Measurements from ENCODE around the gene RUFY1. TPM values are rescaled to one million over a fixed set of nuclear protein-coding genes. Genes with fewer than 3 reads are reported as not detected.

Gene RUFY1
- total RNA-seq, 2 donors from 2014 or later = 48.7 to 55.6 TPM

DNA sequence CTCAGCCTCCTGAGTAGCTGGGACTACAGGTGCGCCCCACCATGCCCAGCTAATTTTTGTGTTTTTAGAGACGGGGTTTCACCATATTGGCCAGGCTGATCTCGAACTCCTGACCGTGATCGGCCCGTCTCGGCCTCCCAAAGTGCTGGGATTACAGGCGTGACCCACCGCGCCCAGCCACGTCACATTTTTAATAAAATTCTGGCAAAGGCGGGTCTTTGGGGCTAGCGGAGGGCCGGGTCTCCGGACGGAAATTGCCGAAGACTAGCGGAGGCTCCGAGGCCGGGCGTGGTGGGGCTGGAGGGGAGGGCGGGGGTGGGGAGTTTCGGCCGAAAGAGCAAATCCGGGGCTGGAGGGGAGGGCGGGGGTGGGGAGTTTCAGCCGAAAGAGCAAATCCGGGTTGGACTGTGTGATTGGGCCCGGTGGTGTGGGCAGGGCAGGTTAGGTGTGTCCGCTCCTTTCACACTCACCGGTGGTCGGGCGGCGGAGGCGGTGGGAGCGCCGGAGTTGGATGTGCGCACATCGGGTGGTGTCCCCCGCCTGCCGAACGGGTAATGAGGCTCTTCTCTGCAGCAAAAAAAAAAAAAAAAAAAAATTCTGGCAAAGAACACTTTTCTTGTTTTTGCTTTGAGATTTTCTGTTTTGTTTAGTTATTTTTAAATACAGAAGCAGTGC lies 27.1 kb downstream of the RUFY1 start:
- no peak overlapping the region for H3K4me3 ChIP-seq
- no peaks in the 10 kb centered on the region for H3K36me3 ChIP-seq
- no peaks in the 10 kb centered on the region for H3K4me1 ChIP-seq (replicated peaks)
- intact Hi-C loops (cut with DNase I) = no loop called here
- DNase-seq (ENCODE audit: low spot score) = no peak
- TF ChIP-seq POLR2AphosphoS5 (IDR thresholded peaks at IDR 0.05) (no peak), POLR2A (IDR thresholded peaks at IDR 0.05) (no peak)
- TF ChIP-seq, protein P1, sequence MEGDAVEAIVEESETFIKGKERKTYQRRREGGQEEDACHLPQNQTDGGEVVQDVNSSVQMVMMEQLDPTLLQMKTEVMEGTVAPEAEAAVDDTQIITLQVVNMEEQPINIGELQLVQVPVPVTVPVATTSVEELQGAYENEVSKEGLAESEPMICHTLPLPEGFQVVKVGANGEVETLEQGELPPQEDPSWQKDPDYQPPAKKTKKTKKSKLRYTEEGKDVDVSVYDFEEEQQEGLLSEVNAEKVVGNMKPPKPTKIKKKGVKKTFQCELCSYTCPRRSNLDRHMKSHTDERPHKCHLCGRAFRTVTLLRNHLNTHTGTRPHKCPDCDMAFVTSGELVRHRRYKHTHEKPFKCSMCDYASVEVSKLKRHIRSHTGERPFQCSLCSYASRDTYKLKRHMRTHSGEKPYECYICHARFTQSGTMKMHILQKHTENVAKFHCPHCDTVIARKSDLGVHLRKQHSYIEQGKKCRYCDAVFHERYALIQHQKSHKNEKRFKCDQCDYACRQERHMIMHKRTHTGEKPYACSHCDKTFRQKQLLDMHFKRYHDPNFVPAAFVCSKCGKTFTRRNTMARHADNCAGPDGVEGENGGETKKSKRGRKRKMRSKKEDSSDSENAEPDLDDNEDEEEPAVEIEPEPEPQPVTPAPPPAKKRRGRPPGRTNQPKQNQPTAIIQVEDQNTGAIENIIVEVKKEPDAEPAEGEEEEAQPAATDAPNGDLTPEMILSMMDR (IDR thresholded peaks at IDR 0.05) = no peak
- no peaks in the 10 kb centered on the region for H3K9me3 ChIP-seq
- no peaks in the 10 kb centered on the region for H3K27me3 ChIP-seq (replicated peaks; ENCODE audit: insufficient read depth)
- WGBS = 96% methylated on average over 42 of the region's 42 CpGs
- no peak overlapping the region for H3K27ac ChIP-seq

DNA sequence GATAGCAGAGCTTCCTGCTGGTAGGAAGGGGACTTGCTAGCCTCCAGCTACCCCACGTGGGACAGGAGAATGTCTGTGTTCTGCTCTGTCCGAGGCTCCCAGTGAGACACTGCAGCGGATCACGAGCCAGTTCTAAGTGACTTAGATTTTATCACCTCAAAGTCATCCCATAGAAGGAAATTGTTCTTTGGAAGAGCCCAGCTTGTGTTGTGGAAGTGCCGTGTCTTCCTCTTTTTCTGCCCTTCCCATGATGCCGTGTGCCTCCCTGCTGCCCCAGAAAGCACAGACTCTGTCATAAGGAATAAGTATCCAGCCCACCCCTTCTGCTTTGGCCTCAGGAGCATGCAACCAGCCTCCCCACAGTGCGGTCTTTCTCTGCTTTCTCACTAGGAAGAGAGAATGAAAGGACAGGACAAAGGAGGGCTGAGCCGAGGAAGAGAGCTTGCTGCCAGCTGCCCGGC lies 35.6 kb downstream of the RUFY1 start:
- H3K36me3 ChIP-seq = peaks cover 0 to 4% of the 10 kb centered on the region in 2 donors
- 77% methylated on average over 9 of the region's 9 CpGs for WGBS
- H3K4me3 ChIP-seq = no peak overlapping the region
- no peaks in the 10 kb centered on the region for H3K9me3 ChIP-seq
- no peaks in the 10 kb centered on the region for H3K27me3 ChIP-seq (replicated peaks; ENCODE audit: insufficient read depth)
- no peak overlapping the region for H3K27ac ChIP-seq
- no peak for DNase-seq (ENCODE audit: low spot score)
- TF ChIP-seq POLR2AphosphoS5 (IDR thresholded peaks at IDR 0.05) = no peak
- intact Hi-C loops (cut with DNase I) = no loop called here
- H3K4me1 ChIP-seq (replicated peaks) = no peaks in the 10 kb centered on the region

DNA sequence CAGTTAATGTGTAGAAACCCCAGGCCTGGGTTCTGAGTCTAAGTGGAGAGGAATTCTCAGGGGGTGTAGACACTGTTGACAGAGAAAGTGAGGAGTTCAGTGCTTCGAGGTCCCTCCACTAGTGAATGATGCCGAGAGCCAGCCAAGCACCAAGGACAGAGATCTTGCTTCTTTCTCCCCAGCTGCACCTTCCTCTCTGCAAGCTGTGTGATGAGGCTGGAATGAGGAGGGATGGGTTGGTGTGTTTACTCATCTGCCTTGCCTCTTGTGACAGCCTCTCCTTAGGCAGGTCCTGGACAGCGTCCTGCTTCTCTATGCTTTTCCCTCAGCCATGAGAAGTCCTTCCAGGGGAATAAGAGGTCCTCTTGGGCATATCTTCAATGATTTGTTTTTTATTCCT lies 37.8 kb downstream of the RUFY1 start:
- no peaks in the 10 kb centered on the region for H3K9me3 ChIP-seq
- H3K27ac ChIP-seq = no peak overlapping the region
- no peak overlapping the region for H3K4me3 ChIP-seq
- H3K4me1 ChIP-seq (replicated peaks) = no peaks in the 10 kb centered on the region
- H3K27me3 ChIP-seq (replicated peaks; ENCODE audit: insufficient read depth) = no peaks in the 10 kb centered on the region
- TF ChIP-seq, protein P1 (IDR thresholded peaks at IDR 0.05) = no peak
- TF ChIP-seq POLR2AphosphoS5 (IDR thresholded peaks at IDR 0.05) (no peak), POLR2A (IDR thresholded peaks at IDR 0.05) (no peak)
- no peak for DNase-seq (ENCODE audit: low spot score)
- 69% methylated on average over 3 of the region's 3 CpGs for WGBS
- intact Hi-C loops (cut with DNase I) = no loop called here
- H3K36me3 ChIP-seq = peaks cover 8 to 9% of the 10 kb centered on the region in 2 donors

DNA sequence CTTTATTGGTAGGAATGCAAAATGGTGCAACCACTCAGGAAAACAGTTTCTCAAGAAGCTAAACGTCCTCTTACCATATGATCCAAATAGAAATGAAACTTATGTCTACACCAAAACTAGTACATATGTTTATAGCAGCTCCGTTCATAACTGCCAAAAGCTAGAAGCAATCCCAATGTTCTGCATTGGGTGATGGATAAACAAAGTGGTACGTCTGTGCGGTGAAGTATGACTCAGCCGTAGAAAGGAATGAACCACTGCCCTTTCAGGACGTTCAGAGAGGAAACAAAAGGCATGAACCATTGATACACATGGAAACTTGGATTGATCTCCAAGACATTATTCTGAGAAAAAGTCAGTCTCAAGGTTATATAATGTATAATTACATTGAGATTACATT lies 45.6 kb downstream of the RUFY1 start:
- Histone ChIP-seq H3K4me3 (no peak overlapping the region), H3K36me3 (peaks cover 10 to 20% of the 10 kb centered on the region in 2 donors), H3K27ac (no peak overlapping the region), H3K9me3 (no peaks in the 10 kb centered on the region), H3K4me1 (replicated peaks) (no peaks in the 10 kb centered on the region), H3K27me3 (replicated peaks; ENCODE audit: insufficient read depth) (no peaks in the 10 kb centered on the region)
- intact Hi-C loops (cut with DNase I) = no loop called here
- WGBS = 58% methylated on average over 6 of the region's 6 CpGs
- TF ChIP-seq, protein P1 (IDR thresholded peaks at IDR 0.05) = no peak
- TF ChIP-seq POLR2AphosphoS5 (IDR thresholded peaks at IDR 0.05) = no peak
- no peak for TF ChIP-seq POLR2A (IDR thresholded peaks at IDR 0.05)
- no peak for DNase-seq (ENCODE audit: low spot score)

DNA sequence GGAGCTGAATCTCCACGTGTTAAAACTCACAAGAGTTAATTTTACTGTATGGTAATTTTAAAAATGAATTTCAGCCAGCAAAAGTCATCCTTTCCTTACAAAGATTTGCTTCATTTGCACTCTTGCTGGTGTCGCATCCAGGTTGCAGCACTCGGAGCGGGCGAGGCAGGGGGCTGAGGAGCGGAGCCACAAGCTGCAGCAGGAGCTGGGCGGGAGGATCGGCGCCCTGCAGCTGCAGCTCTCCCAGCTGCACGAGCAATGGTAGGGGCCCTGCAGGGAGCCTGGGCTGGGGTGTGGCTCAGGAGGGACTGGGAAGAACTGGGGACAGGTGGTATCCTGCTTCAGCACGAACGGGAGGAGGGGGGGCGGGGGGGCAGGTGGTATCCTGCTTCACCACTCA lies 46.1 kb downstream of the RUFY1 start:
- no peak overlapping the region for H3K4me3 ChIP-seq
- intact Hi-C loops (cut with DNase I) = no loop called here
- peaks cover 10 to 20% of the 10 kb centered on the region in 2 donors for H3K36me3 ChIP-seq
- TF ChIP-seq POLR2A (IDR thresholded peaks at IDR 0.05) (no peak), POLR2AphosphoS5 (IDR thresholded peaks at IDR 0.05) (no peak)
- TF ChIP-seq, protein P1 (IDR thresholded peaks at IDR 0.05) = no peak
- no peaks in the 10 kb centered on the region for H3K9me3 ChIP-seq
- no peak for DNase-seq (ENCODE audit: low spot score)
- H3K27me3 ChIP-seq (replicated peaks; ENCODE audit: insufficient read depth) = no peaks in the 10 kb centered on the region
- no peaks in the 10 kb centered on the region for H3K4me1 ChIP-seq (replicated peaks)
- H3K27ac ChIP-seq = no peak overlapping the region
- 92% methylated on average over 13 of the region's 13 CpGs for WGBS

Measured in prostate gland (tissue), 2 donors.